Measurements from ENCODE around the gene ADRM1.

ADRM1 gene

DNA sequence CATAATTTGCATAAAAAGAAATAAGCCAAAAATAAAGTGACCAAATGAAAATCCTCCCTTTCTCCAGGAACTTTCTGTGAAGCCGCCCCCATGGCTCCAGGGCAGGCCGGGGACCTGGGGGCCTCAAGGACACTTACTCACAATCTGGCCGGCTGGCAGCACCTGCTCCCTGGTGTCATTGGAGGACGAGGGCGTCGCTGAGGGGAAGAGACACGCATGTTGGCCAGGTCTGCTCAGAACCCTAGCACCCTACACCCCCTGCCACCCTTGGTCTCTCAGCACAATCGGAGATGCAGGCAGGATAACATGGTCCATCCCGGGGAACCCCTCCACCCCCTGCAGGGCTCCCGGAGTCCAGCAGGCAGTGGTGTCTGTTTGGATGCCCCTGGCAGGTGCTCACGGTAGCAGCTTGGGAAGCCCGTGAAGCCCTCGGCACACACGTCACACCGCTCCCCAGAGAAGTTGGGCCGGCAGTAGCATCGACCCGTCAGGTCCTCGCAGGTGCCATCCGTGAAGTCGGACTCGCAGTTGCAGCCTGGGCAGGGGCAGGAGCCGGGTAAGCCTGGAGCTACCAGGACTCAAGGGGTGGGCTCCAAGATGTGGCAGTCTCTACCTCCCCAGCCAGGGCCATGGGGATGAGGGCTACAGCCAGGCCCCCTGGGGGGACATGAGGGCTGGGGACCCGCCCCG is 43.0 kb downstream of the ADRM1 start:
- DNase-seq, result no peak

DNA sequence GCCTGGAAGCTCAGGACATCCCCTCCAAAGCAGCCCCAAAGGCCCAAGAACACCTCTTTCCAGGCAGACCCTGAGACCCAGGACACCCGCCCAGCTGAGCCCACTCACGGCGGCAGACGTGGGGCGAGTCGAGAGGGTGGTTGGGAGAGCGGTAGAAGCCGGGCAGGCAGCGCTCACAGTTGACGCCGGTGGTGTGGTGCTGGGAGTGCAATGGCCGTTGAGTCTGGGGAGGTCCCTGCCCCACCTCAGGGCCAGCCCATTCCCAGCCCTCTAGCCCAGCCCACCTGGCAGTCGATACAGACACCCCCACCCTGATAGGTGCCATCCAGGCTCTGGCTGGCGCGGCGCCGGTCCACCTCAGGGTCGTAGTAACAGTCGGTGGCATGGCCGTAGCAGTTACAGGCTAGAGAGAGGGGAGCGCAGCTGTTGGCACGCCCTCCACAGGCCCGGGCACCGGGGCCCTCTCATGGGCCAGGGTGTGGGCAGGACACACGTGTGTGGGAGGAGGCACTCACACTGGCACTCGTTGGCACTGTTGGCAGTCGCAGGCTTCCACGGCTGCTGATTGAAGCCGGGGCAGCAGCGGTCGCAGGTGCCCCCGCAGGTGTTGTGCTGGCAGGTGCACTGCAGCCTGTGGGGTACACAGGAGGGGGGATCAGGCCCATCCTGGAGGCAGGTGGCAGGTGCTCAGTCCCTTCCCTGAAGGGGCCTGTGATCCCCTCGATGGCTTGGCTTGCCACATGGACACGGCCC is 43.8 kb downstream of the ADRM1 start:
- no peak for DNase-seq

- DNase-seq, result no peak
Measured at GRCh38 chr20:62347151-62347404, 44.3 kb downstream of the ADRM1 start.

DNA sequence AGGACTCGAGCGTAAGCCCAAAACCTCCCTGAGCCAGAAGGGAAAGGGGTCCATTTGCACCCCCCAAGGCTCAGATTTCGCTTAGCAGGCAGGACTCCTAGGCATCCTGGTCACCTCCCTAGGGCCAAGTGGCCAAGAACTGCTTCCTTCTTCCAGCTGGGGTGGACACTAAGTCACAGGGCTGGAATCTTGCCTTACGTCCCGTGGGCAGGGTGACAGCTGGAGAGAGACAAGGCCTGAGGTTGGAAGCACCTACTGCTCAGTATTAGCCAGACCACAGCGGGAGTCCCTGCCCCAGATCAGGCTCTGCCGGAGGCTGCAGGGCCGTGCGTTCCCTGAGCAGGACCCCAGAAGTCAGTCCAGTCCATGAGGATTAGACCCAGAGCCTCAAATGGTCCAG is 44.6 kb downstream of the ADRM1 start:
- no peak for DNase-seq

DNA sequence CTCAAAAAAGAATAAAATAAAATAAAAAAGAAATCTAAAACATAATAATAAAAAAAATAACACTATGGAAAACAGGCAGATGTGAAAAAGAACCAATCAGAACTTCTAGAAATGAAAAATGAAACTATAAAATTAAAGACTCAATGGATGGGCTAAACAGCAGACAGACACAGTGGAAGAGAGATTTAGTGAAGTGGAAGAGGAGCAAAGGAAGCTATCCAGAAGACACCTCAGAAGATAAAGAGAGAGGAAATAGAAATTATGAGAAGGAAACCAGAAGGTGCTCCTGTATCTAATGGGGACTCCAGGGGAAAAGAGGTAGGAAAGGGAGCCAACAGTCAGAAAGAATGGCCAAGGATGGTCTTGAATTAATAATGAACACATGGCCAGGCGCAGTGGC is 45.8 kb downstream of the ADRM1 start:
- DNase-seq, result no peak

DNA sequence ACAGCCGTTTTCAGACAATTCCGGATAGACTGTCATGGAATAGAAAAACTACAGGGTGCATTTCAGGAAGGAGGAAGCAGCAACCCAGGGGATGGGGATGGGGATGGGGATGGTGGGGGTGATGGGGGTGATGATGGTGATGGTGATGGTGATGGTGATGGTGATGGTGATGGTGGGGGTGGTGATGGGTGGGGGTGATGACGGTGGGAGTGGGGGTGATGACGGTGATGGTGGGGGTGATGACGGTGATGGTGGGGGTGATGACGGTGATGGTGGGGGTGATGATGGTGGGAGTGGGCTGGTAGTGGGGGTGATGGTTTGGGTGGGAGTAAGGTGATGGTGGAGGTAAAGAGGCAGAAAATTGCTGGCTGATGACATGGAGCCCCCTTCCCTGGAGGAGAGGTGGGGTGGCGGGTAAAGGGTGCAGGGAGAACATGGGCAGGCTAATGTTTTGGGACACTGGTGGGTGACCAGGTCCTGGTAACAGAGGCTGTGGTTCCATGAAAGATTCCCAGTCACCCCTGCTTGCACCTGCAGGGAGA is 46.8 kb downstream of the ADRM1 start:
- DNase-seq, result no peak

- DNase-seq, result no peak
Measured at GRCh38 chr20:62350098-62350628, 47.4 kb downstream of the ADRM1 start.

- no peak for DNase-seq
Measured at GRCh38 chr20:62350629-62351422, 48.0 kb downstream of the ADRM1 start.

DNA sequence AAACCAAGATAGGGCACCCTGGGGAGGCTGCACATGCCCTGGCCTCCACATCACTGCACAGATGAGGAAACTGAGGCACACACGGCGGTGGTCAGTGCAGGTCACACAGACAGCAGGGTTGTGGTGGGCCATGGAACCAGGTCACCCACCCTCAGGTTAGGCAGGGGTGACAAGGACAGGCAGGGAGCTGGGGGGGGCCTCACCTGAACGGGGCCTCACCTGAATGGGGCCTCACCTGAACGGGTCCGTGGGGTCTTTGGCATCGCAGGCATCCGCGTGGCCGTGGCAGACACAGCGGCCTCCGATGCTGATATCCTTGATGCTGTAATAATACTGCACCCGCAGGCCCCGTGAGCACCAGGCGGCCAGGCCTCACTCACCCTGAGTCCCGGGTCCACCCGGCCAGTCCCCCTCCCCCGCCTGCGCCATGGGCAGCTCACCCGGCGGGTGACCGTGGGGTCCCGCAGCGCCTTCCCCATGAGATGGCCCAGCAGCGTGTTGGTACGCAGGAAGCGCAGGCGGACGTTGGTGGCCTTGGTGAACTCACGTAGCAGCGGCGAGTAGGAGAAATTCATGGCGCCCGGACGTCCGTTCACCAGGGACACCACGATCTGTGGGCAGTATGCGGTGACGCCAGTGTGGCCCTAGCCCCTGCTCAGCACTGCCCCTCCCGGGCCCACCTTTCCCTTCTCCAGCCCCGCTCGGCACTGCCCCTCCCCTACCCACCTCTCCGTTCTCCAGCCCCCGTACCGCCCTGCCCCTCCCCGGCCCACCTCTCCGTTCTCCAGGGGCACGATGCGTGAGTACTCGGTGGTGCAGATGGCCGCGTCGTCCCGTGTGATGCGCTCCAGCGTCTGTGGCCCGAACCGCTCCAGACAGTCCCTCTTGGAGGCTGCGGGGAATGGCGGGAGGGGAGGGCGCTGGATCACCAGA is 48.9 kb downstream of the ADRM1 start:
- no peak for DNase-seq

DNA sequence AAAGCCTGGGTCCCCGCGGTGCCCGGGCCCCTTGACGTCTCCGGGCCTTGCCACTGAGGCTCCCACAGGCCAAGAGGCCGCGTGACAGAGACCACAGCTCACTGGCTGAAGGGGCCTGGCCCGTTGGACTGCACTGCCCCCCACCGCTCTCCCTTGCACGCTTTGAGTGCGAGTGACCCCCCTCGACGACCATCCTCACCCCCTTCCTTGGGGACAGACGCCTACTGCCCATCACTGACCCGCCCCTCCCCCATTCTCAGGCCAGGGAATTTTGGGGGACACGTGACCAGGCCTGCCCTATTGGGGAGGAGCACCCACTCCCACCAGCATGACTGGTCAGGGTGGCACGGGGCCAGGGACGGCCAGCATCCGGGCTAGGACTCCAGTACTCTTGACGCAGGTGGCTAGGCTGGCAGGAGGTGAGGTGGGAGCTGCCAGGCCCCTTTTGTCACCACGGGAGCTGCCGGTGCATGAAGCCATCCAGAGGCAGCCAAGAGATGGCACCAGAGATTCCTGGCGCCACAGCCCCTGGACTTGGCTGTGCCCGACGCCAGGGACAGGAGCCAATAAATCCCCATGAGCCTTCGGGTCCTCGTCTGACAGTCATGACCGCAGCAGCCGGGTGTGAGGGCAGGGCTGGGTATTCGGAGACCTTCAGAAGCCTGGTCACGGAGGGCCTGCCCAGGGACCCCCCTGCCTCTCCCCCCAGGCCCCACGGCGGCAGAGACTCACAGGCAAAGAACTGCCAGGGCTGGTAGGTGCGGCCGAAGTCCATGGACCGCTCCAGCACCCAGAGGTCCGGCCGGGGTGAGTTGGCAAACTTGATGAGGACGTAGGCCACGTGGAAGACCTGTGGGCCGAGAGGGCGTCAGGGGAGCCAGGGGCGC is 49.8 kb downstream of the ADRM1 start:
- no peak for DNase-seq

GRCh38 chr20:62353289-62354030 is 50.7 kb downstream of the ADRM1 start:
- no peak for DNase-seq

GRCh38 chr20:62354031-62354808 is 51.4 kb downstream of the ADRM1 start:
- no peak for DNase-seq

DNA sequence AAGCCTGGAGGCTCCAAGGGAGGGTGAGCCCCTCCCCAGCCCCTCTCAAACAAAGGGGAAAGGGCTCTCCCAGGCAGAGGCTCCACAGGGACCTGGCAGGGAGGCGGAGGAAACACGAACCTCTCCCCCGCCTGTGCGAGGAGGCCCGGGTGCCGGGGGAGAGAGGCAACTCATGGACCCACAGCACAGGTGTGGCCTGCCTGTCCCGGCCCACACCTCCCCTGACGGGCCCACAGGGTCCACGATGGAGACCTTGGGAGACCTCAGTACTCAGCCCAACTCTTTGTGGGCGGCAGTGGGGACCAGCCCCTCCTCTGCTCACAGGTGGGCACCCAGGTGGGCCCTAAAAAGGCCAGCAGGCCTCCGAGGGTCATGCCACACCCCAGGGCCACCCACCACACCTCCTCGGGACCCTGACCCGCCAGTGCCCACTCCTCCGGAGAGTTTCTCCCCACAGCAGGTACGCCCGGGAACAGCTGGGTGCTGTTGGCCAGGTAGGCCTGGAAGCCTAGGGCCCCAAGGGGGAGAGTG is 52.1 kb downstream of the ADRM1 start:
- no peak for DNase-seq

DNA sequence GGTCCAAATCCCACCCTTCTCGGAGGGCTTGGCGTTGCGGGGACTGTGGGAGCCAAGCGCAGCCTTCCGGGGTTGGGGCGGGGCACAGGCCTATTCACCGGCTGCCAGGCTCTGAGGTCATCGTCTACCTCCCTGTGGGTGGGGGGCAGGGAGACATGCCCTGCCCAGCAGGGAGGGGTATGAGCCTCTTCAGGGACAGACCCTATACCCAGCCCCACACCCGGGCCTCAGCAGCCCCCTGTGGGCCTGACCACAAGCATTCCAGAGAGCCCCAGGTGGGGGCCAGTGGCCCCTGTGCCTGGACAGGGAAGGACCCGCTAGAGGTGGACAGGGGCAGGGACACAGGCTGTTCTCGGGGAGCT is 52.7 kb downstream of the ADRM1 start:
- DNase-seq, result no peak

DNA sequence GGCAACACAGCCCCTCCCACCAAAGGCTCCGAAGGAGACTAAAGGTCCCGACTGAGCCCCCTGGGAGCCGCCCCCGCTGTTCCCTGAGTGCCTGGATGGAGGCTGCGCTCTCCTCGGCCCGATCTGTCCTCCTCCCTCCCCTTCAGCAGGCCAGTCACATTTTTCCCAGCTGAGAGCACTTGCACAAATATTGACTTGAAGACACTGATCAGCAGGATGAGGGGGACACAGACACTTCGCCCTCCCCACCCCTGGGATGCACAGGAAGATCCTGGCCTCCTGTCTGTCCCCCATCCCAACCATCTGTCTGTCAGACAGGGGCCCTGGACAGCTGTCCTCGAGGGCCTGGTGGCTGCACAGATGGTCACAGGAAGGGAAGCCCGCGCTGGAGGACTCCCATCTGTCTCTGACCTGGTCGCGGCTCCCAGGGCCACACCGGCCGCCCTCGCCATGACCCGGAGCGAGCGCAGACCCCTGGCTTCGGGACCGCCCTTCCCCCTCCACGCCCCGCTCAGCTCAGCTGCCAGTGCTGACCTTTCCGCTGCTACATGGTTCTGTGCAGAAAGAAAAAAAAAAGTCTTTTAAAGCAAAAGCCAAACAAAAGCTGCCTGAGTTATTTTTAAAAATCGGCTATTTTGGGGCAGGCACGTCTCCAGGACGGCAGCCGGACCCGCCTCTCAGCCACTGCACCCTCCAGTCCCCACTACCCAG is 53.2 kb downstream of the ADRM1 start:
- DNase-seq, result no peak

DNA sequence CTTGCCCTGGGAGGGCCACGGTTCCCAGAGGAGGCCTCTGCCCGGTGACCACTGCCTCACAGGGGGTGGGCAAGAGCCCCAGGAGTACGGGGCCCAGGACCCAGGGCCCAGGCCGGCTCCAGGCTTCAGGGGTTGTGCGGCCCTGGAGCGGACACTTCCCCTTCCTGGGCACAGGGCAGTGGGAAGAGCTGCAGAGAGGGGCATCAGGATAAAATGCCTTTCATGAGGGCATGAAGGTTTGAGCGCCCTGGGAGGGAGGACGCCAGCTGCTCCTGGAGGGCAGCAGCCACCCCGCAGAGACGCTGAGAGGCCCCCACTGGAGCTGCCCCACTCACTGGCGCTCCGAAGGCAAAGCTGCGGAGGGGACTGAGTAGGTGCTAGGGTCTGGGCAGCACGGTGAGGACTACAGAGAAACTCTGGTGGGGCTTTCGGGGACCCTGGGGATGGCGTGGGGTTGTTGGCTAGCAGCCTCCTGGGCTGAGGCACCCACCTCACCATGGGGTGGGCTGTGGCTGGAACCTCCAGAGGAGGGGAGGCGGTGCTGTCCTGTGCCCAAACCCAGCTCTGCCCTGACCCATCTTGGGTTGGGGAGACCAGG is 53.9 kb downstream of the ADRM1 start:
- DNase-seq, result no peak

DNA sequence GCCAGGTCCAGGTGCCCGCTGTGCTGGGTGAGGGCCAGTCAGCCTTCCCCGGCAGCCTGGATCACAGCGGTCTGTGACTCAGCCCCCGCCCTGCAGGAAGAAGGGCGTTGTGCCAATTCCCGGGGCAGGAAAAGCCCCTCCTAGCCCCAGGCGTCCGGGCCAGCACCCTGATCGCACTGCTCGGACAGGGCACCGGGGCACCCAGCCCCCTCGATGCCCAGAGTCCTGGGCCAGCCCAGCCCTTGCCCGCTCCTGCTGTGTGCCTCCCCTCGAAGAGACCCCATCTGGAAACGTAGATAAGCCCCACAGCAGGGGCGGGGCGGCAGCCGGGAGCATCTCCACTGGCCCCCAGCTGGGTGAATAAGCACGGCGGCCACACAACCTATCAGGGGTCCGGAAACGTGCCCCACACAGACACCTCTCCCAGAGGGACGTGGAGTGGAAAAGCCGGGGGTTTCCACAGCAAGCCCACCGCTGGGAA is 54.4 kb downstream of the ADRM1 start:
- DNase-seq, result no peak

- no peak for DNase-seq
Measured at GRCh38 chr20:62357681-62358080, 54.9 kb downstream of the ADRM1 start.

Data from stimulated activated naive CD4-positive, alpha-beta T cell treated with Interleukin-2 at 50 U/mL for 16 hours (primary cell).